RWPE2 (cell line): ENCODE results near the gene LRFN2.
A peak's percentile ranks its signal among the peaks of the same experiment; 100 is the strongest.

ENCODE experiments used
- ATAC-seq: fragments of 200-7000 bp; cut with Tn5 transposase; 3 replicates; pipeline ENCODE4 v1.9.1; 2021; ENCODE audit warnings: low read depth
- DNase-seq: peaks from one replicate; pipeline ENCODE4 v3.0.0-alpha.2; 2020; ENCODE audit warnings: low spot score
- H3K27ac ChIP-seq: fragments of 450-650 bp; 2 replicates; pipeline ENCODE4 v1.5.1; 2017; ENCODE audit warnings: mild to moderate bottlenecking; ENCODE audit not compliant: poor library complexity, severe bottlenecking
- H3K27me3 ChIP-seq: fragments of 250-450 bp; sonication (Bioruptor Pico); 2 replicates; pipeline ENCODE4 v1.5.1; 2021; ENCODE audit warnings: mild to moderate bottlenecking, moderate library complexity; ENCODE audit not compliant: insufficient read depth, poor library complexity, severe bottlenecking
- H3K36me3 ChIP-seq: fragments of 250-450 bp; sonication (Bioruptor Pico); 2 replicates; pipeline ENCODE4 v1.5.1; 2020; ENCODE audit warnings: low read depth, mild to moderate bottlenecking, moderate library complexity
- H3K4me1 ChIP-seq: fragments of 250-450 bp; sonication (Bioruptor Pico); 2 replicates; pipeline ENCODE4 v1.5.1; 2021; ENCODE audit warnings: mild to moderate bottlenecking, moderate library complexity; ENCODE audit not compliant: insufficient read depth, poor library complexity, severe bottlenecking
- H3K4me3 ChIP-seq: fragments of 250-450 bp; sonication (Bioruptor Pico); 2 replicates; pipeline ENCODE4 v1.5.1; 2021; ENCODE audit warnings: mild to moderate bottlenecking, moderate library complexity; ENCODE audit not compliant: severe bottlenecking
- H3K9me3 ChIP-seq: fragments of 250-450 bp; sonication (Bioruptor Pico); 2 replicates; pipeline ENCODE4 v1.5.1; 2021; ENCODE audit warnings: mild to moderate bottlenecking, moderate library complexity; ENCODE audit not compliant: severe bottlenecking
- CTCF ChIP-seq: fragments of 450-650 bp; IDR thresholded peaks from one replicate; pipeline ENCODE4 v1.5.1; 2017; ENCODE audit warnings: mild to moderate bottlenecking, moderate library complexity; ENCODE audit not compliant: poor library complexity, severe bottlenecking

The LRFN2 gene

GRCh38 chr6:40587240-40588069, at the start of gene LRFN2:
TSS of gene LRFN2 (minus strand) at chr6:40587364.
- TF ChIP-seq CTCF, result peak; percentile 76
- H3K27me3 ChIP-seq, result peaks cover 48% of the 10 kb centered on the region
- ATAC-seq (peak; percentile 94), DNase-seq (peak; percentile 72)
- no peak within 1 kb of the TSS for H3K27ac ChIP-seq
- H3K4me1 ChIP-seq, result no peaks in the 10 kb centered on the region
- H3K36me3 ChIP-seq, result no peaks in the 10 kb centered on the region
- H3K4me3 ChIP-seq, result peak within 1 kb of the TSS; percentile 17
- H3K9me3 ChIP-seq, result no peaks in the 10 kb centered on the region

- H3K27me3 ChIP-seq, result no peaks in the 10 kb centered on the region
- H3K36me3 ChIP-seq, result no peaks in the 10 kb centered on the region
- H3K4me3 ChIP-seq, result no peak overlapping the region
- no peak for ATAC-seq
- H3K9me3 ChIP-seq, result no peaks in the 10 kb centered on the region
- H3K27ac ChIP-seq, result no peak overlapping the region
- no peak for DNase-seq
- no peak for TF ChIP-seq CTCF
- no peaks in the 10 kb centered on the region for H3K4me1 ChIP-seq
Observed at GRCh38 chr6:40634429-40634828, 47.3 kb upstream of the LRFN2 start.

- no peak overlapping the region for H3K4me3 ChIP-seq
- H3K27me3 ChIP-seq, result no peaks in the 10 kb centered on the region
- no peaks in the 10 kb centered on the region for H3K4me1 ChIP-seq
- ATAC-seq, result no peak
- no peaks in the 10 kb centered on the region for H3K36me3 ChIP-seq
- DNase-seq, result no peak
- TF ChIP-seq CTCF, result no peak
- H3K27ac ChIP-seq, result no peak overlapping the region
- H3K9me3 ChIP-seq, result no peaks in the 10 kb centered on the region
Observed at GRCh38 chr6:40631744-40632143, 44.6 kb upstream of the LRFN2 start.

GRCh38 chr6:40630488-40630887, 43.3 kb upstream of the LRFN2 start:
- Histone ChIP-seq H3K4me1 (no peaks in the 10 kb centered on the region), H3K27me3 (no peaks in the 10 kb centered on the region), H3K36me3 (no peaks in the 10 kb centered on the region), H3K4me3 (no peak overlapping the region), H3K9me3 (no peaks in the 10 kb centered on the region), H3K27ac (no peak overlapping the region)
- no peak for DNase-seq
- no peak for ATAC-seq
- TF ChIP-seq CTCF, result no peak

- no peaks in the 10 kb centered on the region for H3K4me1 ChIP-seq
- no peak overlapping the region for H3K27ac ChIP-seq
- no peaks in the 10 kb centered on the region for H3K27me3 ChIP-seq
- TF ChIP-seq CTCF, result no peak
- DNase-seq (no peak), ATAC-seq (no peak)
- no peak overlapping the region for H3K4me3 ChIP-seq
- H3K9me3 ChIP-seq, result no peaks in the 10 kb centered on the region
- no peaks in the 10 kb centered on the region for H3K36me3 ChIP-seq
Observed at GRCh38 chr6:40630051-40630450, 42.9 kb upstream of the LRFN2 start.
